ENCODE data around the gene PASK.

- TF ChIP-seq CTCF (IDR thresholded peaks at IDR 0.05) (peak in 1 of 6 experiments; percentile 35), POLR2AphosphoS5 (IDR thresholded peaks at IDR 0.05) (no peak), POLR2A (IDR thresholded peaks at IDR 0.05) (no peak)
These were observed 85.7 kb downstream of the PASK start for GRCh38 chr2:241063587-241063986.
